ENCODE data around the gene PLXDC1. TPM values are rescaled to one million over a fixed set of nuclear protein-coding genes. Genes with fewer than 3 reads are reported as not detected.
A peak's percentile ranks its signal among the peaks of the same experiment; 100 is the strongest.
"Not testable (repeated sequence)": the region's sequence is repeated elsewhere in the genome, so short reads cannot be mapped to it uniquely, and the experiment has no call there.

Gene PLXDC1
- total RNA-seq, 2 experiments from 2014 or later: 7.2 to 7.3 TPM

GRCh38 chr17:39057701-39058206 lies 93.7 kb downstream of the PLXDC1 start:
- DNase-seq: no peak
- H3K9me3 Mint-ChIP-seq: no peaks in the 10 kb centered on the region
- H3K27ac Mint-ChIP-seq: no peak overlapping the region
- POLR2A ChIA-PET: interaction anchor here (1.6 to 1.9 kb wide), 3 partner anchors 13 to 353 kb away, joined by 3 to 6 read pairs (median 3); partner anchors contain the start of gene MLLT6
- H3K27me3 Mint-ChIP-seq: peaks cover 11% of the 10 kb centered on the region
- H3K4me1 Mint-ChIP-seq: peaks cover 19% of the 10 kb centered on the region
- peak overlapping the region; percentile 78 for H3K4me3 Mint-ChIP-seq
- CTCF ChIA-PET: interaction anchor here (1.2 to 2.0 kb wide), 2 partner anchors 95 to 117 kb away, joined by 3 to 8 read pairs; no protein-coding TSS in a partner anchor
- H3K36me3 Mint-ChIP-seq (ENCODE audit: low read depth): no peaks in the 10 kb centered on the region

- ChIA-PET CTCF (no interaction called here), POLR2A (no interaction called here)
- no peak overlapping the region for H3K27ac Mint-ChIP-seq
- no peak for DNase-seq
- H3K36me3 Mint-ChIP-seq (ENCODE audit: low read depth): no peaks in the 10 kb centered on the region
- H3K4me3 Mint-ChIP-seq: no peak overlapping the region
- peaks cover 21% of the 10 kb centered on the region for H3K27me3 Mint-ChIP-seq
- no peaks in the 10 kb centered on the region for H3K9me3 Mint-ChIP-seq
- H3K4me1 Mint-ChIP-seq: peaks cover 19% of the 10 kb centered on the region
These were observed 97.3 kb downstream of the PLXDC1 start for GRCh38 chr17:39054111-39054645.

DNA sequence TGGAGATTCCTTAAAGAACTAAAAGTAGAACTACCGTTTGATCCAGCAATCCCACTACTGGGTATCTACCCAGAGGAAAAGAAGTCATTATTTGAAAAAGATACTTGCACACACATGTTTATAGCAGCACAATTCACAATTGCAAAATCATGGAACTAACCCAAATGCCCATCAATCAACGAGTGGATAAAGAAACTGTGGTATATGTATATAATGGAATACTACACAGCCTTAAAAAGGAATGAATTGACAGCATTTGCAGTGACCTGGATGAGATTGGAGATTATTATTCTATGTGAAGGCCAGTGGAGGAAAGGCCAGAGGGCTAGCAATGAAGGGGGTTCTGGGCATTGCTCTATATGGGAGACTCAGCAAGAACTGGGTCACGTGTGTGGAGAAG lies 99.0 kb downstream of the PLXDC1 start:
- H3K9me3 Mint-ChIP-seq; CTCF ChIA-PET; POLR2A ChIA-PET; H3K36me3 Mint-ChIP-seq (ENCODE audit: low read depth); DNase-seq; H3K27ac Mint-ChIP-seq; H3K4me3 Mint-ChIP-seq: not testable (repeated sequence)
- peaks cover 10% of the 10 kb centered on the region for H3K4me1 Mint-ChIP-seq
- H3K27me3 Mint-ChIP-seq: peaks cover 21% of the 10 kb centered on the region

- H3K9me3 Mint-ChIP-seq: peaks cover 17% of the 10 kb centered on the region
- POLR2A ChIA-PET: no interaction called here
- H3K27me3 Mint-ChIP-seq: peaks cover 21% of the 10 kb centered on the region
- H3K4me3 Mint-ChIP-seq: no peak overlapping the region
- peaks cover 18% of the 10 kb centered on the region for H3K36me3 Mint-ChIP-seq (ENCODE audit: low read depth)
- DNase-seq: no peak
- CTCF ChIA-PET: no interaction called here
- H3K4me1 Mint-ChIP-seq: peaks cover 1% of the 10 kb centered on the region
- H3K27ac Mint-ChIP-seq: no peak overlapping the region
These were observed 100.3 kb downstream of the PLXDC1 start for GRCh38 chr17:39051001-39051585.

GRCh38 chr17:39045948-39046679 lies 105.3 kb downstream of the PLXDC1 start:
- POLR2A ChIA-PET: no interaction called here
- H3K36me3 Mint-ChIP-seq (ENCODE audit: low read depth): peaks cover 22% of the 10 kb centered on the region
- H3K4me1 Mint-ChIP-seq: no peaks in the 10 kb centered on the region
- CTCF ChIA-PET: no interaction called here
- peaks cover 8% of the 10 kb centered on the region for H3K27me3 Mint-ChIP-seq
- no peak for DNase-seq
- H3K27ac Mint-ChIP-seq: no peak overlapping the region
- no peak overlapping the region for H3K4me3 Mint-ChIP-seq
- peaks cover 22% of the 10 kb centered on the region for H3K9me3 Mint-ChIP-seq

- no peaks in the 10 kb centered on the region for H3K9me3 Mint-ChIP-seq
- no peak overlapping the region for H3K4me3 Mint-ChIP-seq
- DNase-seq: no peak
- POLR2A ChIA-PET: interaction anchor here (0.6 kb wide), 1 partner anchor 412 kb away, joined by 3 read pairs; no protein-coding TSS in a partner anchor
- H3K27me3 Mint-ChIP-seq: peaks cover 21% of the 10 kb centered on the region
- no peak overlapping the region for H3K27ac Mint-ChIP-seq
- H3K36me3 Mint-ChIP-seq (ENCODE audit: low read depth): no peaks in the 10 kb centered on the region
- CTCF ChIA-PET: no interaction called here
- no peaks in the 10 kb centered on the region for H3K4me1 Mint-ChIP-seq
These were observed 115.4 kb downstream of the PLXDC1 start for GRCh38 chr17:39036009-39036408.

GRCh38 chr17:39035578-39035977 lies 115.9 kb downstream of the PLXDC1 start:
- CTCF ChIA-PET; DNase-seq; H3K36me3 Mint-ChIP-seq (ENCODE audit: low read depth); H3K9me3 Mint-ChIP-seq; H3K4me3 Mint-ChIP-seq; H3K4me1 Mint-ChIP-seq; H3K27ac Mint-ChIP-seq: not testable (repeated sequence)
- POLR2A ChIA-PET: interaction anchor here (0.6 kb wide), 1 partner anchor 412 kb away, joined by 3 read pairs; no protein-coding TSS in a partner anchor
- H3K27me3 Mint-ChIP-seq: peaks cover 18% of the 10 kb centered on the region

DNA sequence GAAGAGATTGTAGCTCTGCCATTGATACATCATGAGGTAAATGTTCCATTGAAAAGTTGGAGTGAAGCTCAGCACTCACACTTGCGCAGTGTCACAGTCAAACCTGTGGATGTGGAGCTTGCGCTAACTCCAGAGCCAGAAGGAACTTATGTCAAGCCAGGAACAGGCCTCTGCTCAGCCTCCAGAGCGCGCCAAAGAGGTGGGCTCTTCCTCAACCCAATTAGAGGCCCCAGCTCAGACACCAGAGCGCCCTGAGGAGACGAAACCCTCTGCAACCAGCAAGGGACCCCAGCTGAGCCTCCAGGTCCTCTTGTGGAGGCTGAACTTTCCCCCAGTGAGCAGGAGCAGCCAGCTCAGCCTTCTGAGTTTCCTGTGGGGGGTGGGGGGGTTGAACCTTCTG lies 122.7 kb downstream of the PLXDC1 start:
- H3K9me3 Mint-ChIP-seq: no peaks in the 10 kb centered on the region
- ChIA-PET POLR2A (interaction anchor here (1.0 to 1.1 kb wide), 2 partner anchors 10 to 19 kb away, joined by 3 read pairs; no protein-coding TSS in a partner anchor), CTCF (interaction anchor here (0.6 to 1.7 kb wide), 3 partner anchors 46 to 570 kb away, joined by 3 to 5 read pairs (median 4); no protein-coding TSS in a partner anchor)
- no peak overlapping the region for H3K4me3 Mint-ChIP-seq
- H3K27me3 Mint-ChIP-seq: peaks cover 24% of the 10 kb centered on the region
- DNase-seq: no peak
- H3K27ac Mint-ChIP-seq: no peak overlapping the region
- no peaks in the 10 kb centered on the region for H3K36me3 Mint-ChIP-seq (ENCODE audit: low read depth)
- H3K4me1 Mint-ChIP-seq: no peaks in the 10 kb centered on the region

DNA sequence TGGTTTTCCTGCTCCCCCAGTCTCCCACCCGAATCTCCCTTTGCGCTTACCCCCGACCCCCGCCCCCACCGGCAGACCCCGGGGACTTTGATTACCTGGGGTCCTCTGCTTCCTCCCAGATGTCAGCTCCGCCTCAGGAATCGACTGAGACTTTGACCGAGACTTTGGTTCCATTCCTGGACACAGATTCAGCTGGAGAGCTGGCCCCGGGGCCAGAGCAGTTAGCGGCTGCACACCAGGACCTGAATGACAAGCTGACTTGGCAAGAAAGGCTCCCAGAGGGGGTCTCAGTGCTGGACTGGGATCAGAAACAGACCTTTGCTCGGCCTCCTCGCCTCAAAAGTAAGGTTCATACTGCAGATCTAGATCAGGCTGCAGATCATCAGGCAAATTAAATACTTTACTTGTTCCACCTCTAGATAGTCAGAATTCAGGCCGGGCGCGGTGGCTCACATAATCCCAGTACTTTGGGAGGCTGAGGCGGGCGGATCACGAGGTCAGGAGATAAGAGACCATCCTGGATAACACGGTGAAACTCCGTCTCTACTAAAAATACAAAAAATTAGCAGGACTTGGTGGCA lies 123.9 kb downstream of the PLXDC1 start:
- peaks cover 19% of the 10 kb centered on the region for H3K27me3 Mint-ChIP-seq
- no peaks in the 10 kb centered on the region for H3K4me1 Mint-ChIP-seq
- H3K4me3 Mint-ChIP-seq: no peak overlapping the region
- H3K36me3 Mint-ChIP-seq (ENCODE audit: low read depth): no peaks in the 10 kb centered on the region
- no peaks in the 10 kb centered on the region for H3K9me3 Mint-ChIP-seq
- H3K27ac Mint-ChIP-seq: no peak overlapping the region
- DNase-seq: no peak
- POLR2A ChIA-PET: interaction anchor here (1.1 kb wide), 1 partner anchor 18 kb away, joined by 3 read pairs; no protein-coding TSS in a partner anchor
- CTCF ChIA-PET: interaction anchor here (1.7 kb wide), 1 partner anchor 44 kb away, joined by 5 read pairs; no protein-coding TSS in a partner anchor

- POLR2A ChIA-PET: no interaction called here
- H3K4me3 Mint-ChIP-seq: no peak overlapping the region
These were observed 124.4 kb downstream of the PLXDC1 start for GRCh38 chr17:39026980-39027451.

GRCh38 chr17:39026346-39026745 lies 125.1 kb downstream of the PLXDC1 start:
- H3K27me3 Mint-ChIP-seq: peaks cover 19% of the 10 kb centered on the region
- H3K9me3 Mint-ChIP-seq: not testable (repeated sequence)

More at GRCh38 chr17:39026980-39027451, 124.4 kb downstream of the PLXDC1 start:
- CTCF ChIA-PET: no interaction called here
- Mint-ChIP-seq H3K4me1 (no peaks in the 10 kb centered on the region), H3K36me3 (ENCODE audit: low read depth) (no peaks in the 10 kb centered on the region), H3K9me3 (no peaks in the 10 kb centered on the region), H3K27ac (no peak overlapping the region), H3K27me3 (peaks cover 19% of the 10 kb centered on the region)
- no peak for DNase-seq

DNA sequence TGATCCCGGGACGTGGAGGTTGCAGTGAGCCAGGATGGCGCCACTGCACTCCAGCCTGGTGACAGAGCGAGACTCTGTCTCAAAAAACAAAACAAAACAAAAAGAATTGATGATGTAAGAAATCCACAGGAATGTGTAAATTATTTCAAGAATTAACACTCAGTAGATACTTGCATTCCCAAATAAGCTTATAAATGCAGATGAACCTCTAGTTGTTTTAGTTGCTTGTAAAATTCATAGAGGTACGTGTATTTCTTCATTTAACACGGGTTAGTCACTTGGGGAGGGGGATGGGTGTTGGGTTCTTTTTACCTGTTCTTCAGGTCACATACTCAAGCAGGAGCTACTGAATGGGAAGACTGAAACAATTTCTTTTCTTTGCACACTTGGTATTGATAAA lies 128.5 kb downstream of the PLXDC1 start:
- peaks cover 10% of the 10 kb centered on the region for H3K4me1 Mint-ChIP-seq
- ChIA-PET CTCF (no interaction called here), POLR2A (no interaction called here)
- peaks cover 17% of the 10 kb centered on the region for H3K27me3 Mint-ChIP-seq
- no peak overlapping the region for H3K4me3 Mint-ChIP-seq
- H3K36me3 Mint-ChIP-seq (ENCODE audit: low read depth): no peaks in the 10 kb centered on the region
- DNase-seq: no peak
- no peak overlapping the region for H3K27ac Mint-ChIP-seq
- no peaks in the 10 kb centered on the region for H3K9me3 Mint-ChIP-seq

More at GRCh38 chr17:39026346-39026745, 125.1 kb downstream of the PLXDC1 start:
- H3K4me1 Mint-ChIP-seq; POLR2A ChIA-PET; CTCF ChIA-PET; H3K27ac Mint-ChIP-seq; H3K4me3 Mint-ChIP-seq; DNase-seq; H3K36me3 Mint-ChIP-seq (ENCODE audit: low read depth): not testable (repeated sequence)

GRCh38 chr17:39020037-39020436 lies 131.4 kb downstream of the PLXDC1 start:
- H3K36me3 Mint-ChIP-seq (ENCODE audit: low read depth); H3K27ac Mint-ChIP-seq; H3K27me3 Mint-ChIP-seq; POLR2A ChIA-PET; H3K9me3 Mint-ChIP-seq; H3K4me3 Mint-ChIP-seq; DNase-seq: not testable (repeated sequence)
- H3K4me1 Mint-ChIP-seq: peaks cover 21% of the 10 kb centered on the region
- CTCF ChIA-PET: interaction anchor here (0.7 kb wide), 1 partner anchor 145 kb away, joined by 4 read pairs; no protein-coding TSS in a partner anchor

All from activated CD4-positive, alpha-beta memory T cell treated with anti-CD3 and anti-CD28 coated beads, Interleukin-2, amount 10 ng/mL, durations not matched to agents 7 days and 5 days (primary cell).